Measurements from ENCODE around the gene FAM83C.

- no peak for TF ChIP-seq CTCF (conservative IDR thresholded peaks at IDR 0.05)
- TF ChIP-seq ZFX (IDR thresholded peaks at IDR 0.05): peak; percentile 88; the same call in 1 of the 2 replicates
These were observed 7.8 kb downstream of the FAM83C start, which contains the start of gene EIF6 for GRCh38 chr20:35284267-35284991.
